SKM-1 (cell line): ENCODE results near the gene CLDN12.
"Not testable (repeated sequence)": the region's sequence is repeated elsewhere in the genome, so short reads cannot be mapped to it uniquely, and the experiment has no call there.

Experiments used
- DNase-seq: peaks from one replicate; lab custom pipeline; 2025; ENCODE audit not compliant: unreplicated experiment; lab: John Stamatoyannopoulos, UW

Gene CLDN12

DNA sequence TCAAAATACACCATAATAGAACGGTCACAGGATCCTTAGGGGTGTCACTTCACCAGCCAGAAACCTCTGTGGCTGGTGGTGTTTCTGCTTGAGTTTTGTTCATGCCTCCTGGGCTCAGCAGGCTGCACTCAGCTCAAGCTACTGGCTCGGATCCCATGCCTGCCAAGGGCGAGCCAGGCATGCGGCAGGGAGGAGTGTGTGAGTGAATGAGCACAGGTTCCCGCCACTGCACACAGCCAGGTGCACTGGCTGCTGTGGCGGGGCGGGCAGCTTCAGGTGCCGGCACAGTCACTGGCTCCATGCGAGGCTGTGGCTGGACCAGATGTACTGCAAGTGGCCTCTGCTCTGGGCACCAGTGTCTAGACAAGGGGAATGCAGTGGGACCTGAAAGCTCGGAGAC is 29.5 kb downstream of the CLDN12 start:
- no peak for DNase-seq

DNA sequence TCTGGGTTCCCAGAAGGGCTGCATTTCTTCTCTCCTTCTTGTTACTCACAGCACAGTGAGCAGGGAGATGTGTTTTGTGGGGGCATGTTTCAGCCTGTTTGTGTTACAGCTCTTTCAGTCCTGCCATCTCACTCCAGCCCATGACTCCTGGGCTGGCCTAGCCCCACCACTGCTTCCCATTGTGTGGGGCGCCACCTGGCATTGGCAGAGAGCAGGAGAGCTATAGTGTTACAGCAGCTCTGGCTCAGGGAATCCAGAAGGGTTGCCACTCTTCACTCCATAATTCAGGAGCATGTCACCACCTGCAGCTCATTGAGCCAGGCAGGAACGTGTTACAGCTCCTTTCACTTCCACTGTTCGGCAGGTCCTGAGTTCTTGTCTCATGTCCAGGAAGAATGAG is 30.0 kb downstream of the CLDN12 start:
- DNase-seq, result no peak

GRCh38 chr7:90445633-90446032 is 42.4 kb downstream of the CLDN12 start:
- no peak for DNase-seq

DNA sequence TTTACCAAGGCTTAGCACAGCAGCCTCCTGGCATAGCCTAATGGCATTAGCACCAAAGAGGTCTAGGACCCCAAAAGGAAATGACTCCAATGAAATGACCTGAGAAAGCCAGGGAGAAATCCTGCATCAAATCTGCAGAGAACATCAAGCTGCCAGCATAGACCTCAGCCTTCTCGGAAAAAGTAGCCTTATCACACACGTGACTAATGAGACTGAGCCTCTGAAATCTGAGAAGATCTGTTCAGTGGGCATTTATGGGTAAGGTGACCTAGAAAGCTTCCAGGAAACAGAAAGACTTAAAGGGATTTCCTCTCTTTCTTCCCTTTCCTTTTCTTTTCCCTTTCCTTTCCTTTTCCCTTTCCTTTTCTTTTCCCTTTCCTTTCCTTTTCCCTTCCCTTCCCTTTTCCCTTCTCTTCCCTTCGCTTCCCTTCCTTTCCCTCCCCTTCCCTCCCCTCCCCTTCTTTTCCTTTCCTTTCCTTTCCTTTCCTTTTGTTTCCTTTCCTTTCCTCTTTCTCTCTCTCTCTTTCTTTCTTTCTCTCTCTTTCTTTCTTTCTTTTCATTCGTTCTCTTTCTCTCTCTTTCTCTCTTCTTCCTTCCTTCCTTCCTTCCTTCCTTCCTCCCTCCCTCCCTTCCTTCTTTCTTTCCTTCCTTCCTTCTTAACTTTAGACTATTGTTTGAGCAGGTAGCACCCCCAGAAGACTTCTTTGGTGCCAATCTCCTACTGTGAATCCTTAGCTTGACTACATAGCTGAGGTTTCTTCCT is 43.1 kb downstream of the CLDN12 start:
- DNase-seq, result no peak

DNA sequence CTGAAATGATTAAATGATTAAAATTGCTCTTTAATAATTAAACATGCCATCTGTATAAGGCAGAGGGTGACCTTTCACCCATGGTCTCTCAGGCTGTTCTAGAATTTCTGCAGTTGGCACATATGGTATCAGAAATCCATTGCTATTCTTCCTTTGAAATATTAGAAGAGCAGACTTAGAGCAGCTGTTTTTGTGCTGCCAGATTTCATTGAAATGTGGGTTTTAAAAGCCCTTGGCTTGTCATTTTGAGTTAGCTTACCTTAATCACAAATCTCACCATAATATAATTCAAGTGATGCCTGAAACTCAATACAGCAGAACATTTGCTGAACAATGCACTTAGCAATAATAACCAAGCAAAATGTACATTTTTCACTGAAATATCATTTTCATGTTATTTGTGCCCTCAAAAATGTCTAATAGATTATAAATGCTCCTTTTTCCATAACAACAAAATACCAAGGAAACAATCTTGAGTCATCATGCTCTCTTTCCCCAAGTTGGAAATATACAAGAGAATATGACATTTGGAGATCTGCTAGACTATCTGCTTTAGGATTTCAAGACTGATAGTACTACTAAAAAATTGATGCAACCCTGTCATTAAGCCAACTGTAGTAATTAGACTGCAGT is 50.1 kb downstream of the CLDN12 start:
- no peak for DNase-seq

- DNase-seq, result no peak
Measured at GRCh38 chr7:90453931-90454330, 50.7 kb downstream of the CLDN12 start.

- peak; percentile 27 for DNase-seq
Measured at GRCh38 chr7:90455163-90456030, 52.1 kb downstream of the CLDN12 start.

DNA sequence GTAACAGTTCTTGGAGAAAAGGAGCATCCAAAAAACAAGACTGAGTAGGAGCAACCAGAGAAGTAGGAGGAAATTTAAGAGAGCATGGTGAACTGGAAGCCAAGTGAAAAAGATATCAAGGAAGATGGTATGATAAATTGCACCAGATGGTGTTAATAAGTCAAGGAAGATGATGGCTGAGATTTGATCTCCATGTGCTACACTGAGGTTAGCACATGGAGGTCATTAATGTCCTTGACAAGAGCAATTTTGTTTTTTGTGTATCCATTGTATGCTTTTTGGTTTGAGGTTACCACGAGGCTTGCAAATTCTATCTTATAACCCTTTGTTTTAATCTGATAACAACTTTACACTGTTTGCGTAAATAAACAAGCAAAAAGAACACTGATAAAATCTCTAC is 54.8 kb downstream of the CLDN12 start:
- no peak for DNase-seq

- DNase-seq, result no peak
Measured at GRCh38 chr7:90459888-90460287, 56.6 kb downstream of the CLDN12 start.

- no peak for DNase-seq
Measured at GRCh38 chr7:90461219-90461618, 58.0 kb downstream of the CLDN12 start.

DNA sequence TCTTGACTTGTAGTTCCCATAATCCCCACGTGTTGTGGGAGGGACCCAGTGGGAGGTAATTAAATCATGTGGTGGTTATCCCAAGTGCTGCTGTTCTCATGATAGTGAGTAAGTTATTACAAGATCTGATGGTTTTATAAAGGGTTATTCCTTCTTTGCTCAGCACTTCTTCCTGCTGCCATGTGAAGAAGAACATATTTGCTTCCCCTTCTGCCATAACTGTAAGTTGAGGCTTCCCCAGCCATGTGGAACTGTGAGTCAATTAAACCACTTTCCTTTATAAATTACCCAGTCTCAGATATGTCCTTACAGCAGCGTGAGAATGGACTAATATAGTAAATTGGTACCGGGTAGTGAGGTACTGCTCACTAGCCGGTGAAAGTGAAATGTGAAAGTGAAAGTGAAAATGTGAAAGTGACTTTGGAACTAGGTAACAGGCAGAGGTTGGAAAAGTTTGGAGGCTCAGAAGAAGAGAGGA is 59.9 kb downstream of the CLDN12 start:
- DNase-seq, result not testable (repeated sequence)
